H9 (cell line): ENCODE results near the gene TGFBR1. TPM values are rescaled to one million over a fixed set of nuclear protein-coding genes. Genes with fewer than 3 reads are reported as not detected.

Experiments
- DNase-seq: peaks from one replicate; pipeline ENCODE4 v3.0.0-alpha.2; 2017
- H2AFZ ChIP-seq: one replicate; pipeline ENCODE4 v1.6.1; 2013; ENCODE audit warnings: mild to moderate bottlenecking, low read length, control low read depth, moderate library complexity
- H2AK5ac ChIP-seq: 2 replicates; pipeline ENCODE4 v1.6.1; 2013; ENCODE audit warnings: low read length, control low read depth, mixed read lengths; ENCODE audit not compliant: insufficient read length
- H2BK120ac ChIP-seq: one replicate; pipeline ENCODE4 v1.6.1; 2013; ENCODE audit warnings: low read depth, mild to moderate bottlenecking, low read length, control low read depth, inconsistent platforms; ENCODE audit not compliant: poor library complexity, severe bottlenecking
- H2BK12ac ChIP-seq: 2 replicates; pipeline ENCODE4 v1.6.1; 2013; ENCODE audit warnings: low read length, control low read depth, mixed read lengths, low read depth; ENCODE audit not compliant: insufficient read length
- H2BK15ac ChIP-seq: 2 replicates; pipeline ENCODE4 v1.6.1; 2013; ENCODE audit warnings: low read depth, low read length, control low read depth
- H2BK20ac ChIP-seq: one replicate; pipeline ENCODE4 v1.6.1; 2013; ENCODE audit warnings: low read depth, mild to moderate bottlenecking, low read length, control low read depth, inconsistent platforms; ENCODE audit not compliant: poor library complexity, severe bottlenecking
- H2BK5ac ChIP-seq: 2 replicates; pipeline ENCODE4 v1.6.1; 2013; ENCODE audit warnings: low read length, control low read depth, mixed read lengths; ENCODE audit not compliant: insufficient read length
- H3K14ac ChIP-seq: 2 replicates; pipeline ENCODE4 v1.6.1; 2013; ENCODE audit warnings: low read length, control low read depth; ENCODE audit not compliant: insufficient read depth
- H3K18ac ChIP-seq: 2 replicates; pipeline ENCODE4 v1.6.1; 2013; ENCODE audit warnings: low read depth, mild to moderate bottlenecking, mixed read lengths, low read length, control low read depth; ENCODE audit not compliant: insufficient read length
- H3K23ac ChIP-seq: 2 replicates; pipeline ENCODE4 v1.6.1; 2013; ENCODE audit warnings: low read length, control low read depth, mixed read lengths, low read depth; ENCODE audit not compliant: insufficient read length
- H3K23me2 ChIP-seq: 2 replicates; pipeline ENCODE4 v1.6.1; 2013; ENCODE audit warnings: low read depth, mild to moderate bottlenecking, mixed read lengths, low read length, control low read depth; ENCODE audit not compliant: insufficient read length, poor library complexity, severe bottlenecking
- H3K27ac ChIP-seq: 2 replicates; pipeline ENCODE4 v1.5.1; 2013; ENCODE audit warnings: low read length, control low read depth, mixed read lengths, low read depth; ENCODE audit not compliant: insufficient read length
- H3K27me3 ChIP-seq: 2 replicates; pipeline ENCODE4 v1.6.1; 2013; ENCODE audit warnings: low read length, control low read depth, inconsistent platforms; ENCODE audit not compliant: insufficient read depth
- H3K4ac ChIP-seq: 2 replicates; pipeline ENCODE4 v1.6.1; 2013; ENCODE audit warnings: low read depth, mild to moderate bottlenecking, control low read depth, inconsistent platforms, low read length, moderate library complexity
- H3K4me1 ChIP-seq: 2 replicates; pipeline ENCODE4 v1.6.1; 2013; ENCODE audit warnings: low read length, control low read depth, inconsistent platforms; ENCODE audit not compliant: insufficient read depth
- H3K4me2 ChIP-seq: 2 replicates; pipeline ENCODE4 v1.6.1; 2013; ENCODE audit warnings: low read length, control low read depth, mixed read lengths; ENCODE audit not compliant: insufficient read length, insufficient read depth
- H3K56ac ChIP-seq: 2 replicates; pipeline ENCODE4 v1.6.1; 2013; ENCODE audit warnings: low read depth, mild to moderate bottlenecking, mixed read lengths, low read length, control low read depth; ENCODE audit not compliant: insufficient read length
- H3K79me1 ChIP-seq: 2 replicates; pipeline ENCODE4 v1.6.1; 2013; ENCODE audit warnings: low read depth, mild to moderate bottlenecking, moderate library complexity, low read length, control low read depth, inconsistent platforms; ENCODE audit not compliant: insufficient read depth, poor library complexity, severe bottlenecking
- H3K79me2 ChIP-seq: 2 replicates; pipeline ENCODE4 v1.6.1; 2013; ENCODE audit warnings: low read length, control low read depth, inconsistent platforms; ENCODE audit not compliant: insufficient read depth
- H3K9ac ChIP-seq: 2 replicates; pipeline ENCODE4 v1.6.1; 2013; ENCODE audit warnings: low read length, control low read depth, mixed read lengths; ENCODE audit not compliant: insufficient read length; ENCODE audit errors: extremely low read depth
- H3K9me3 ChIP-seq: one replicate; pipeline ENCODE4 v1.6.1; 2013; ENCODE audit warnings: low read depth, low read length, inconsistent platforms; ENCODE audit not compliant: control insufficient read depth
- H3T11ph ChIP-seq: one replicate; pipeline ENCODE4 v1.6.1; 2013; ENCODE audit warnings: mild to moderate bottlenecking, low read length, control low read depth, inconsistent platforms
- H4K20me1 ChIP-seq: one replicate; pipeline ENCODE4 v1.6.1; 2013; ENCODE audit not compliant: control insufficient read depth, insufficient read length, insufficient read depth
- H4K5ac ChIP-seq: 2 replicates; pipeline ENCODE4 v1.6.1; 2013; ENCODE audit warnings: low read depth, mild to moderate bottlenecking, mixed read lengths, low read length, control low read depth; ENCODE audit not compliant: insufficient read length
- H4K8ac ChIP-seq: replicated peaks from 2 replicates; pipeline ENCODE4 v1.6.1; 2013; ENCODE audit warnings: low read length, control low read depth, mixed read lengths, low read depth; ENCODE audit not compliant: insufficient read length
- H4K91ac ChIP-seq: 2 replicates; pipeline ENCODE4 v1.6.1; 2013; ENCODE audit warnings: low read depth, mild to moderate bottlenecking, moderate library complexity, mixed read lengths, low read length, control low read depth; ENCODE audit not compliant: insufficient read length
- H3K27ac Mint-ChIP-seq, 3 experiments: 2 replicates in 2 of 3; 3 replicates in 1 of 3; pipeline ENCODE4 v1.8.0; 2020 to 2021; ENCODE audit warnings: mixed read lengths in 3 of 3, mild to moderate bottlenecking in 1 of 3, moderate library complexity in 1 of 3
- H3K27me3 Mint-ChIP-seq: 2 replicates; pipeline ENCODE4 v1.8.0; 2021; ENCODE audit warnings: low read depth, mild to moderate bottlenecking, moderate library complexity, mixed read lengths
- H3K36me3 Mint-ChIP-seq, 3 experiments: 2 replicates in 2 of 3; 3 replicates in 1 of 3; pipeline ENCODE4 v1.8.0; 2020 to 2021; ENCODE audit warnings: low read depth in 3 of 3, mixed read lengths in 3 of 3; ENCODE audit not compliant: insufficient read depth in 1 of 3
- H3K4me1 Mint-ChIP-seq, 2 experiments: 2 replicates each; pipeline ENCODE4 v1.8.0; 2020; ENCODE audit warnings: mixed read lengths in 2 of 2
- H3K4me3 Mint-ChIP-seq, 2 experiments: 2 replicates in 1 of 2; 3 replicates in 1 of 2; pipeline ENCODE4 v1.8.0; 2020 to 2021; ENCODE audit warnings: mild to moderate bottlenecking in 2 of 2, mixed read lengths in 2 of 2, moderate library complexity in 1 of 2
- H3K9me3 Mint-ChIP-seq, 2 experiments: 2 replicates in 1 of 2; 3 replicates in 1 of 2; pipeline ENCODE4 v1.8.0; 2020; ENCODE audit warnings: mild to moderate bottlenecking in 2 of 2, mixed read lengths in 2 of 2, moderate library complexity in 1 of 2
- WGBS: extraction: QIAGEN DNeasy Blood & Tissue Kit; methylation state at CpG from one replicate; pipeline ENCODE4 v1.1.7; 2013; ENCODE audit warnings: missing lambda C conversion rate, low lambda C conversion rate, mixed read lengths; ENCODE audit not compliant: insufficient read length; ENCODE audit errors: extremely low coverage; 5-methylcytosine and 5-hydroxymethylcytosine counted together
- total RNA-seq: library from RNA; stranded (reverse); gene quantifications from 2 replicates; pipeline ENCODE4 v1.2.1, GENCODE V29; 2021
- TF ChIP-seq, protein P1 (sequence below): fragments of 200-600 bp; sonication (generic); conservative IDR thresholded peaks from 3 replicates; pipeline ENCODE4 v1.8.0; 2021; ENCODE audit warnings: antibody characterized with exemption, mild to moderate bottlenecking

Gene TGFBR1
- total RNA-seq, 1 experiment from 2014 or later, result 59.3 TPM

- peaks cover 3% of the 10 kb centered on the region; the same call in 1 of the 2 replicates for H3K79me2 ChIP-seq
Measured at GRCh38 chr9:99101271-99101670, 3.6 kb upstream of the TGFBR1 start.

More at GRCh38 chr9:99101271-99101670, 3.6 kb upstream of the TGFBR1 start:
- H2AFZ ChIP-seq, result no peak overlapping the region
- no peak overlapping the region for H2BK5ac ChIP-seq
- Mint-ChIP-seq H3K36me3 (peaks cover 0 to 1% (median 0%) of the 10 kb centered on the region in 3 experiments; a peak in 1 of 7 replicates), H3K27ac (no peak overlapping the region), H3K4me1 (peaks cover 27 to 31% of the 10 kb centered on the region in 2 experiments), H3K9me3 (peaks cover 0 to 10% of the 10 kb centered on the region in 2 experiments; a peak in 2 of 5 replicates), H3K4me3 (no peak overlapping the region), H3K27me3 (peaks cover 24% of the 10 kb centered on the region)
- no peak overlapping the region for H3K4ac ChIP-seq
- no peak for DNase-seq
- H3K27ac ChIP-seq, result no peak overlapping the region
- H3K4me1 ChIP-seq, result peaks cover 2% of the 10 kb centered on the region; the same call in 1 of the 2 replicates
- H3K23ac ChIP-seq, result no peak overlapping the region
- no peak overlapping the region for H3T11ph ChIP-seq
- no peaks in the 10 kb centered on the region for H3K9me3 ChIP-seq
- no peak overlapping the region for H3K9ac ChIP-seq
- H3K23me2 ChIP-seq, result peaks cover 14% of the 10 kb centered on the region
- no peak overlapping the region for H3K18ac ChIP-seq
- no peak overlapping the region for H2BK15ac ChIP-seq
- WGBS, result no CpG with 5 or more reads among the region's 5 CpGs
- no peak overlapping the region for H3K56ac ChIP-seq
- no peak overlapping the region for H3K14ac ChIP-seq
- no peaks in the 10 kb centered on the region for H4K20me1 ChIP-seq
- H4K8ac ChIP-seq, result no peak overlapping the region
- no peak overlapping the region for H2BK12ac ChIP-seq
- no peak overlapping the region for H2BK20ac ChIP-seq
- H4K91ac ChIP-seq, result no peak overlapping the region
- no peak overlapping the region for H2BK120ac ChIP-seq
- no peaks in the 10 kb centered on the region for H3K27me3 ChIP-seq
- H4K5ac ChIP-seq, result no peak overlapping the region
- H2AK5ac ChIP-seq, result no peak overlapping the region
- no peak overlapping the region for H3K4me2 ChIP-seq
- TF ChIP-seq, protein P1, sequence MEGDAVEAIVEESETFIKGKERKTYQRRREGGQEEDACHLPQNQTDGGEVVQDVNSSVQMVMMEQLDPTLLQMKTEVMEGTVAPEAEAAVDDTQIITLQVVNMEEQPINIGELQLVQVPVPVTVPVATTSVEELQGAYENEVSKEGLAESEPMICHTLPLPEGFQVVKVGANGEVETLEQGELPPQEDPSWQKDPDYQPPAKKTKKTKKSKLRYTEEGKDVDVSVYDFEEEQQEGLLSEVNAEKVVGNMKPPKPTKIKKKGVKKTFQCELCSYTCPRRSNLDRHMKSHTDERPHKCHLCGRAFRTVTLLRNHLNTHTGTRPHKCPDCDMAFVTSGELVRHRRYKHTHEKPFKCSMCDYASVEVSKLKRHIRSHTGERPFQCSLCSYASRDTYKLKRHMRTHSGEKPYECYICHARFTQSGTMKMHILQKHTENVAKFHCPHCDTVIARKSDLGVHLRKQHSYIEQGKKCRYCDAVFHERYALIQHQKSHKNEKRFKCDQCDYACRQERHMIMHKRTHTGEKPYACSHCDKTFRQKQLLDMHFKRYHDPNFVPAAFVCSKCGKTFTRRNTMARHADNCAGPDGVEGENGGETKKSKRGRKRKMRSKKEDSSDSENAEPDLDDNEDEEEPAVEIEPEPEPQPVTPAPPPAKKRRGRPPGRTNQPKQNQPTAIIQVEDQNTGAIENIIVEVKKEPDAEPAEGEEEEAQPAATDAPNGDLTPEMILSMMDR, result no peak
- H3K79me1 ChIP-seq, result no peaks in the 10 kb centered on the region
